Right cardiac atrium (tissue), 5 donors: ENCODE measurements around the gene PID1. TPM values are rescaled to one million over a fixed set of nuclear protein-coding genes. Genes with fewer than 3 reads are reported as not detected.
A peak's percentile ranks its signal among the peaks of the same experiment; 100 is the strongest.
"Not testable (repeated sequence)": the region's sequence is repeated elsewhere in the genome, so short reads cannot be mapped to it uniquely, and the experiment has no call there.

Experiments used
- ATAC-seq, 2 donors: fragments of 200-7000 bp; cut with Tn5 transposase; one replicate each; pipeline versions ENCODE4 v1.8.0 to v1.9.1; 2020; ENCODE audit warnings: moderate library complexity in 2 of 2, mild to moderate bottlenecking in 1 of 2
- DNase-seq, 3 donors: peaks; one replicate each; pipeline ENCODE4 v3.0.0-alpha.2; 2020
- H3K27ac ChIP-seq: one replicate; pipeline ENCODE4 v1.5.1; 2013; ENCODE audit warnings: mild to moderate bottlenecking, low read length, control low read depth, moderate library complexity
- H3K27me3 ChIP-seq: one replicate; pipeline ENCODE4 v1.6.1; 2013; ENCODE audit not compliant: control insufficient read depth, insufficient read depth
- H3K4me1 ChIP-seq: one replicate; pipeline ENCODE4 v1.6.1; 2013; ENCODE audit warnings: low read length; ENCODE audit not compliant: control insufficient read depth, insufficient read depth
- H3K4me3 ChIP-seq: one replicate; pipeline ENCODE4 v1.5.1; 2013; ENCODE audit warnings: low read length, control low read depth
- H3K9me3 ChIP-seq: one replicate; pipeline ENCODE4 v1.6.1; 2013; ENCODE audit warnings: low read length; ENCODE audit not compliant: control insufficient read depth
- WGBS: extraction: QIAGEN DNeasy Blood & Tissue Kit; methylation state at CpG from one replicate; pipeline ENCODE4 v1.1.7; 2013; 5-methylcytosine and 5-hydroxymethylcytosine counted together
- intact Hi-C, 4 donors: fragments of 100-400 bp; cut with DNase I; formaldehyde crosslinking; loops; one replicate each; pipeline versions ENCODE4 v1.11.0 to v1.14.0; 2022 to 2023
- polyA plus RNA-seq: library from polyadenylated mRNA; stranded (reverse); fragments of 200-250 nt; gene quantifications from one replicate; pipeline ENCODE4 v1.2.3, GENCODE V29; 2013
- total RNA-seq, 4 donors: library from RNA; stranded (reverse); fragmentation: NEBNext Ultra II Directional; extraction: Animal tissue kit (Norgen Biotek cat#: 25700); gene quantifications; one replicate each; pipeline ENCODE4 v1.2.1, GENCODE V29; 2021
- donor health status: healthy with polysubstance abuse.
- donor health status: DM: no; HTN: yes; CAD: no.
- donor health status: DM: no; HTN: no; CAD: no.
- donor health status: DM: no; HTN: yes; CAD: no; lungs with severe emphysema.
- donor health status: DM: yes; HTN: yes; CAD: no.

The PID1 gene
- total and polyA plus RNA-seq, 5 donors, result 9.1 to 17.2 (median 11.0) TPM

DNA sequence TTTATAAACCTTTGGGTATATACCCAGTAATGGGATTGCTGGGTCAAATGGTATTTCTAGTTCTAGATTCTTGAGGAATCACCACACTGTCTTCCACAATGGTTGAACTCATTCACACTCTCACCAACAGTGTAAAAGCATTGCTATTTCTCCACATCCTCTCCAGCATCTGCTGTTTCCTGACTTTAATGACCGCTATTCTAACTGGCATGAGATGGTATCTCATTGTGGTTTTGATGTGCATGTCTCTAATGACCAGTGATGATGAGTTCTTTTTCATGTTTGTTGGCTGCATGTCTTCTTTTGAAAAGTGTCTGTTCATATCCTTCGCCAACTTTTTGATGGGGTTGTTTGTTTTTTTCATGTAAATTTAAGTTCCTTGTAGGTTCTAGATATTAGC is 194.2 kb downstream of the PID1 start:
- ATAC-seq, H3K4me3 ChIP-seq, H3K27me3 ChIP-seq, DNase-seq, intact Hi-C loops, H3K27ac ChIP-seq, H3K9me3 ChIP-seq, H3K4me1 ChIP-seq: not testable (repeated sequence)
- WGBS, result 90% methylated on average over 2 of the region's 2 CpGs

DNA sequence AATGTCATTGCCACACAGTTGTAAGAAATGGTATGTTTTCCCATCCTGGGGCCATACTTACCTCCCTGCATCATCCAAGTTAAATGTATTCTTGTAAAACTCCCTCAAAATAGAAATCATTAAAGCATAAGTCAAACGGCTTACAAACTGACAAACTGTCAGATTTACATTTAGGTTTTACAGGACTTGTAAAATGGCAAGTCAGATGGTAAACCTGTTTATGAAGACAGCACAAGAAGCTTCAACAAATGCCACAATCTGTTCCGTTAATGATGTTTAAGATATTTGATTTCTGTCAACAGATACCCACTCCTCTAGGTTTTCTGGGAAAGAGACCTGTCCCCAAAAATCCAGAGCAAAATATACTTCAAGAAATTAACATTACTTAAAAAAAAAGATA is 197.2 kb downstream of the PID1 start:
- DNase-seq (no peak), ATAC-seq (no peak)
- intact Hi-C loops, result no loop called here
- H3K4me1 ChIP-seq, result no peaks in the 10 kb centered on the region
- H3K27me3 ChIP-seq, result no peaks in the 10 kb centered on the region
- no peaks in the 10 kb centered on the region for H3K9me3 ChIP-seq
- H3K4me3 ChIP-seq, result no peak overlapping the region
- no peak overlapping the region for H3K27ac ChIP-seq
- whole genome bisulfite sequencing, result 82% methylated on average over 2 of the region's 2 CpGs

DNA sequence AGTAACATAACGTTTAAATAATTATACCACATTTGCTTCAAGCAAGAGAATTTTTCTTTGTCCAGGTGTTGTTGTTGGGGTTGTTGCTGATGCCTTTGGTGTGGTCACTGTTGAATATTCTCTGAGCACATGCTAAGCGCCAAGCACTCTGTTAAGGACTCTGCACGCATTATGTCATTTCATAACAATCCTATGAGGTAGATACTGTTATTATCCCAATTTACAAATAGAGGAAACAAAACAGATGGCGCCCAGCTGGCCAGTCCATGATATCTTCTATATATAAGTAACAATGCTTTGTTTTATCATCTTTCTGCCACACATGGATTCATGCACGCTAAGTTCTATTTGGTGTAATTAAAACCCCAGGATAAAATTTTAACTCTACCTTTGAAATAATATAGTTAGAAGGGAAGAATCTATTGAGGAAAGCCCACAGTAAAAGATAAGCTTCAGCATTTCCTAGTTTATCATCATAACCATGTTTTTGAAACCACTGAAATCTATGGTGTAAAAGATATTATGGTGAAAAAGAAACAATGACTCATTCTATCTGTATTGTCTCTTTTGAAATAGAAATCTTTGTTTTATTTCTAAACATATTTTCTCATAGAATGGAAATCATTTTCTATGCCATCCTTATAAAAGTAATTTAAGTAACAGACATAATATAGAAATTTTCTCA is 199.7 kb downstream of the PID1 start:
- WGBS, result 55% methylated on average over 5 of the region's 5 CpGs
- ATAC-seq (no peak), DNase-seq (peak in 1 of 3 donors; percentile 20)
- no peaks in the 10 kb centered on the region for H3K27me3 ChIP-seq
- H3K27ac ChIP-seq, result no peak overlapping the region
- no peak overlapping the region for H3K4me3 ChIP-seq
- no peaks in the 10 kb centered on the region for H3K4me1 ChIP-seq
- H3K9me3 ChIP-seq, result no peaks in the 10 kb centered on the region
- intact Hi-C loops, result no loop called here

DNA sequence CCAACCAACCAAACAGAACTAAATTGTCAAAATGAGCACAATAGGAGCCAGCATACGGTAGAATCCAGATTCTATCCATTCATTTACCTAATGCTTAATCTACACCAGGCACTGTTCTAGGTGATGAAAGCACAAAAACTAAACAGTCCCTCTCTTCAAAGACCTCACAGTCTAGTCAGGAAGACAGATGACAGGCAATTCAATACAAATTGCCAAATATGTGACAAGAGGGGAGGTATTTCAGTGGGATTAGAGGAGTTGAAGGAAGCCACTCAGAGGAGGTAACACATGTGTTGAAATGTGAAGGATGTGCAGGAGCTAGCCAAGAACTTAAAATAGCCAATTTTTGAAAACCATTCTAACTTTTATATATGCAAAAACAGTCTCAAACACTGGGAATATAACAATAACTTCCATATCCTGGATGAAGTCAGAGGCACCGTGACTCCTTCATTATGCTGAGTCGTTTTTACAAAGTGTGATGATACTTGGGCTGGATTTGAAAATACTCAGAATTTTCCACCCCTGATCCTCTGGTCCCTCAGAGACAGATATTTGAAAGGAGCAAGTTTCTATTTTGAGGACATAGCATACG is 204.9 kb downstream of the PID1 start:
- no peaks in the 10 kb centered on the region for H3K4me1 ChIP-seq
- no peak for ATAC-seq
- H3K27me3 ChIP-seq, result no peaks in the 10 kb centered on the region
- no peak overlapping the region for H3K27ac ChIP-seq
- DNase-seq, result no peak
- no peak overlapping the region for H3K4me3 ChIP-seq
- H3K9me3 ChIP-seq, result no peaks in the 10 kb centered on the region
- 61% methylated on average over 4 of the region's 4 CpGs for WGBS
- intact Hi-C loops, result no loop called here

DNA sequence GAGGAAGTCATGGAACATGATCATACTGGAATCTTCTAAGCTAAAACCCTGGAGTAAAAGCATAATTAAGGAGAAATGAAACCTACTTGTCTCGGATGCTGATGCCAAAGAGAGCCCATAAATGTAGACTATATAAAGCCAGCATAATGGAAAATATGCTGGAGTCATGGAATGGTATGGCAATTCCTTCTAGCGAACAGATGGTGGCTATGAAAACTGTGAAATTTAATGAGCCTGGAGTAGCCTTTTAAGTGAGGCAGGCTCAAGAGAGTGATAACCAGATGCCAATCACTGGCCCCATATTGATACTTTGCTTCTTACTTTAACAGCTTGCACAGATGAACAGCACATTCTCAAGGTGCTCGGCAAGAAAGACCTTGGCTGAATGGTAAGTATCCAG is 206.3 kb downstream of the PID1 start:
- Histone ChIP-seq H3K4me3 (no peak overlapping the region), H3K27me3 (no peaks in the 10 kb centered on the region), H3K27ac (no peak overlapping the region), H3K9me3 (no peaks in the 10 kb centered on the region), H3K4me1 (no peaks in the 10 kb centered on the region)
- intact Hi-C loops, result no loop called here
- 87% methylated on average over 3 of the region's 3 CpGs for WGBS
- ATAC-seq (no peak), DNase-seq (no peak)

DNA sequence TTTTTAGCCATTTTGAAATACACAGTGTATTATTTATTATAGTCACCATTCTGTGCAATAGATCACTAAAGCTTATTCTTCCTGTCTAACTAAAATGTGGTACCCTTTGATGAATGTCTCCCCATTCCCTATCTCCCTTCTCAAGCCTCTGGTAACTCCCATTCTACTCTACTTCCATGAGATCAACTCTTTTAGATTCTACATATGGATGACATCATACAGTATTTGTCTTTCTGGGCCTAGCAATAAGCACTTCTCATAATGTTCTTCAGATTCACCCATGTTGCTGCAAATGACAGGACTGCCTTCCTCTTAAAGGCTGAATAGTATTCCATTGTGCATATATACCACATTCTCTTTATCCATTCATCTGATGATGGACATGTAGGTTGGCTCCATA is 210.9 kb downstream of the PID1 start:
- DNase-seq (no peak), ATAC-seq (no peak)
- no peaks in the 10 kb centered on the region for H3K9me3 ChIP-seq
- intact Hi-C loops, result no loop called here
- H3K4me1 ChIP-seq, result peaks cover 1% of the 10 kb centered on the region
- H3K27me3 ChIP-seq, result no peaks in the 10 kb centered on the region
- H3K4me3 ChIP-seq, result no peak overlapping the region
- no peak overlapping the region for H3K27ac ChIP-seq

DNA sequence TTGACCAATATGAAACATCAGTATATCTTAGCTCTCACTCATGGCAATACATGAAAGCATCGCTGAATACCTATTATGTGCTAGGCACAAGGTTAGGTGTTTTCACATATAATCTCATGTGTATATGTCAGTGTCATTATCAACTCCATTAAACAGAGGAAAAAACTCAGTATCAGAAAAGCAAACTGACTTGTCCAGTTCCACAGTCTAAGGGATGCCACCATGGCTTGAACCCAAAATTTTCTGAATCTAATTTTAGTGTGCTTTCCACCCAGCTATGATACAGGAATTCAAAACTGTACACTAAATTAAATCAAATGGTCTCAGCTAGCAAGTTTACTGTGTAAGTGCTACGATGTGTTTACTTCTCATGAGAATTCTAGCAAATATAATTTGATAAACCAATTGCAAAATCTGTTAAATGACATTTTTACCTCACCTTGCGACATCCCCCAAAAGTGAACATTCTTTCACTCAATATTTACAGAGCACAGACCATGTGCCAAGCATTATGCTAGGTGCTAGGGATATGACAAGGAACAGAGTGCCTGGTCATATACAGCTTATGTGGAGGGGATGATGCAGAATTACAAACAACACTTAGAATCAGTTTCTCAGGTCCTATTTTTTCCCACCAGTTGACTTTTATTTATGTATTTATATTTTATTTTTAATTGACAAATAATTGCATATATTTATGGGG is 211.6 kb downstream of the PID1 start:
- Histone ChIP-seq H3K4me3 (no peak overlapping the region), H3K27me3 (no peaks in the 10 kb centered on the region), H3K27ac (no peak overlapping the region), H3K4me1 (peaks cover 1% of the 10 kb centered on the region), H3K9me3 (no peaks in the 10 kb centered on the region)
- 88% methylated on average over 3 of the region's 3 CpGs for WGBS
- intact Hi-C loops, result no loop called here
- DNase-seq (no peak), ATAC-seq (no peak)

DNA sequence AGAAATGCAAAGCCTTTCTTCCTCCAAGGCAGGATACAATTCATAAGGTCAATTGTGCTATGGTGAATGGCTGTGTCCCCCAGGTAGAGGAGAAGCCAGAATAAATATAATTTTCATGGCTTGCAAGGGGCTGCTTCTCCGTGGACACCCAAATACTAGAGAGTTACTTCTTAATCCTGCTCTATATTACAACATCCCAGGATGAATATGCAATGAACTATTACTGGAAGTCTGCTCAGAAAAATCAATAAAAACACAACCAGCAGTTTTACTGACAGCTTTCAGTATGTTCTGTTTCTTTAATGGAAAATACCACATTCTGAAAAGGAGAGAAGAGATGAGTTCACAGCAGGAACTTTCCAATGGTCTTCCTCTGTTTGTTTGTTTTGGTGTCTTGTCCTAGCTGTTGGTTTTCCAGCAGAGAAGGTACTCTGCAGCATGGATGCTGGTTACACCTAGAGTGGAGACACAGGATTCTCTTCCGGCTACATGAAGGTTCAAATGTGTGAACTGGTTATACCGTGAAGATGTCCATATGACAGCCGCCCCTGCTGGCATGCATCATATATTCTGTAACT is 213.0 kb downstream of the PID1 start:
- Histone ChIP-seq H3K9me3 (no peaks in the 10 kb centered on the region), H3K27ac (no peak overlapping the region), H3K27me3 (no peaks in the 10 kb centered on the region), H3K4me3 (no peak overlapping the region), H3K4me1 (peaks cover 1% of the 10 kb centered on the region)
- WGBS, result 69% methylated on average over 4 of the region's 4 CpGs
- intact Hi-C loops, result no loop called here
- DNase-seq, result no peak
- no peak for ATAC-seq

DNA sequence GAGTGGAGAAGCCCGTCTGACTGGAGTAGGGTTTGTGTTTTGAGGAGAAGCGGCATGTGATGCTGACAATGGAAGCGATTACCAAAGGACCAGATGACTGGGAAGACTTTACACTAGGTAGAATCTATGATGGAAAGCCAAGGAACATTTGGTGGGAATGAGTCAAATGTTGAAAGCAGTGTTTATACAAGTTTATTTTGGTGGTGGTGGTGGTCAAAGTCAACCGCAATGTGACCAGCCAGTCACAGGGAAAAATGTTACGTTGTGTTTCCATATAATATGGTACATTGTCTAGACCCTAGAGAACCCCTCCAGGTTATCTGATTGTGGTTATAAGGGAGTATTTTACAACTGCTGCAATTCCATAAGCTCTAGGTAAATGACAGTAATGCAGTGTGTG is 216.8 kb downstream of the PID1 start:
- Histone ChIP-seq H3K9me3 (no peaks in the 10 kb centered on the region), H3K27ac (no peak overlapping the region), H3K4me1 (peaks cover 2% of the 10 kb centered on the region), H3K4me3 (no peak overlapping the region), H3K27me3 (no peaks in the 10 kb centered on the region)
- 93% methylated on average over 5 of the region's 5 CpGs for WGBS
- DNase-seq (no peak), ATAC-seq (no peak)
- intact Hi-C loops, result no loop called here

DNA sequence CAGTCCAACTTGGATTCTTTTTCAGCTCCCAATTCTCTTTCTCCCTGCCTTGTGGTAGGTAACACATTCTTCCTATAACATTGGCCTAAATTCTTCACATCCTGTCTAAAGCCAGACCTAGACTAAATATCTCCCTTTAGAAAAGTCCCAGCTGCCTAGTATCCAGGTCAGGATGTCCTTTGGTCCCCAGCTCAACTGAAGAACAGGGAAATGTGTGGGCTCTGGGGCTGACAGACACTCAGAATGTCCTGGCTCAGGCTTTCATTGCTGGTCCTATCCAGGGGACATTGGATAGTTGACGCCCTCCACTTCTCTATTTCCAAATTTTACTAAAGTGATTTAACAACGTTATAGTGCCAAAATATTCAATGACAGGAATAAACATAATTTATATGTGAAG is 219.3 kb downstream of the PID1 start:
- intact Hi-C loops, result no loop called here
- Histone ChIP-seq H3K4me1 (peaks cover 2% of the 10 kb centered on the region), H3K4me3 (no peak overlapping the region), H3K9me3 (no peaks in the 10 kb centered on the region), H3K27ac (no peak overlapping the region), H3K27me3 (no peaks in the 10 kb centered on the region)
- 78% methylated on average over 2 of the region's 2 CpGs for WGBS
- no peak for DNase-seq
- no peak for ATAC-seq

DNA sequence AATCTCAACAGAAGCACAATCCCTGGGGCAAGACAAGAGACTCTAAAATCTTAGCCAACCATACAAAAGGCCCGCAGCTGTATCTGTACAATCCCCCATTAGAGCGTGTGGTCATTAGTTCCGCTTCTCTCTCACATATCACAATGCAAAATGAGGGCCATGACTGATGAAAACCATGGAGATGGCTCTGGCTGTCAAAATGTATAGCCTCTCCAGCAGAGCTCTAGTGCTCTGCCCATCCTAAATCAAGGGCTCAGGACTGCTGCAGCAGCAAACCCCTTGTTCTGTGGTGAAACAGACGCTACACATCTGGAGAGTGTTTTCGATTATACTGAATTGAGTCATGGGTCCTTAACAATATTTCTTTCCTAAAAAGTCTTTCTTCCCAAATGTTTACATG is 221.0 kb downstream of the PID1 start:
- Histone ChIP-seq H3K4me1 (peaks cover 2% of the 10 kb centered on the region), H3K27me3 (no peaks in the 10 kb centered on the region), H3K4me3 (no peak overlapping the region), H3K27ac (no peak overlapping the region), H3K9me3 (no peaks in the 10 kb centered on the region)
- DNase-seq (no peak), ATAC-seq (no peak)
- 82% methylated on average over 5 of the region's 5 CpGs for WGBS
- intact Hi-C loops, result no loop called here
